GM18507 (cell line): ENCODE measurements around the gene ELOB.

Experiments used
- DNase-seq: peaks from one replicate; pipeline ENCODE4 v3.0.0; 2011; ENCODE audit warnings: low read depth; ENCODE audit not compliant: insufficient read length; ENCODE audit errors: extremely low spot score
- FAIRE-seq: peaks from 2 replicates; lab custom pipeline; 2011; peaks lifted over from hg19 to GRCh38; lab: Jason Lieb, UNC

The ELOB gene

GRCh38 chr16:2785101-2785991 is 8.3 kb upstream of the ELOB start:
- FAIRE-seq = no peak
- no peak for DNase-seq

- no peak for DNase-seq
- FAIRE-seq = no peak
Measured at GRCh38 chr16:2784358-2785100, 7.4 kb upstream of the ELOB start.

- FAIRE-seq (no peak), DNase-seq (no peak)
Measured at GRCh38 chr16:2783581-2784357, 6.7 kb upstream of the ELOB start.

GRCh38 chr16:2782583-2783351 is 5.7 kb upstream of the ELOB start:
- DNase-seq (no peak), FAIRE-seq (no peak)

GRCh38 chr16:2779978-2780898 is 3.2 kb upstream of the ELOB start:
- DNase-seq (no peak), FAIRE-seq (no peak)

- no peak for DNase-seq
- FAIRE-seq = no peak
Measured at GRCh38 chr16:2779151-2779920, 2.3 kb upstream of the ELOB start.

- DNase-seq (no peak), FAIRE-seq (no peak)
Measured at GRCh38 chr16:2778630-2778958, 1.5 kb upstream of the ELOB start.

- FAIRE-seq = no peak
- no peak for DNase-seq
Measured at GRCh38 chr16:2777903-2778629, 986 bp upstream of the ELOB start.

- DNase-seq (no peak), FAIRE-seq (no peak)
Measured at GRCh38 chr16:2776500-2777139, 460 bp downstream of the ELOB start.

- FAIRE-seq = no peak
- no peak for DNase-seq
Measured at GRCh38 chr16:2775765-2776499, 1.1 kb downstream of the ELOB start.

- FAIRE-seq = no peak
- DNase-seq = no peak
Measured at GRCh38 chr16:2775131-2775716, 1.9 kb downstream of the ELOB start.

GRCh38 chr16:2774161-2774891 is 2.8 kb downstream of the ELOB start:
- DNase-seq = no peak

GRCh38 chr16:2773188-2773968 is 3.7 kb downstream of the ELOB start:
- DNase-seq (no peak), FAIRE-seq (no peak)

More at GRCh38 chr16:2774161-2774891, 2.8 kb downstream of the ELOB start:
- FAIRE-seq = no peak
